Calu3 (cell line): ENCODE data around the gene DPM2. TPM values are rescaled to one million over a fixed set of nuclear protein-coding genes. Genes with fewer than 3 reads are reported as not detected.
A peak's percentile ranks its signal among the peaks of the same experiment; 100 is the strongest.

Experiments used
- BruUV-seq: library from RNA; stranded (reverse); fragments of 400-500 nt; replicated peaks from 2 replicates; lab custom pipeline; 2021; lab: Mats Ljungman, UMichigan
- CTCF ChIA-PET: fragments of 300-600 bp; sonication (Branson Sonifier 250); formaldehyde crosslinking; loops from one replicate; lab custom pipeline; 2022; ENCODE audit warnings: antibody characterized with exemption; lab: Charles Lee
- DNase-seq: peaks from one replicate; pipeline ENCODE4 v3.0.0; 2022
- H3K27ac Mint-ChIP-seq: one replicate; pipeline ENCODE4 v1.8.0; 2022; ENCODE audit warnings: mixed read lengths; ENCODE audit not compliant: unreplicated experiment
- H3K27me3 Mint-ChIP-seq: one replicate; pipeline ENCODE4 v1.8.0; 2022; ENCODE audit warnings: mixed read lengths; ENCODE audit not compliant: unreplicated experiment
- H3K36me3 Mint-ChIP-seq: one replicate; pipeline ENCODE4 v1.8.0; 2022; ENCODE audit warnings: mild to moderate bottlenecking, moderate library complexity, mixed read lengths; ENCODE audit not compliant: insufficient read depth, unreplicated experiment
- H3K4me1 Mint-ChIP-seq: one replicate; pipeline ENCODE4 v1.8.0; 2022; ENCODE audit warnings: mild to moderate bottlenecking, low read depth, mixed read lengths; ENCODE audit not compliant: unreplicated experiment
- H3K4me3 Mint-ChIP-seq: one replicate; pipeline ENCODE4 v1.8.0; 2022; ENCODE audit warnings: mild to moderate bottlenecking, low read depth, moderate library complexity, mixed read lengths; ENCODE audit not compliant: unreplicated experiment
- H3K9me3 Mint-ChIP-seq: one replicate; pipeline ENCODE4 v1.8.0; 2022; ENCODE audit warnings: low read depth, mixed read lengths; ENCODE audit not compliant: unreplicated experiment
- CTCF ChIP-seq: fragments of 200-600 bp; IDR thresholded peaks from one replicate; pipeline ENCODE4 v1.8.0; 2022; ENCODE audit warnings: antibody characterized with exemption; ENCODE audit not compliant: unreplicated experiment
- intact Hi-C: fragments of 100-400 bp; cut with micrococcal nuclease; formaldehyde crosslinking; loops from one replicate; pipeline ENCODE4 v1.10.0; 2022; ENCODE audit not compliant: unreplicated experiment
- total RNA-seq: library from RNA; stranded (reverse); gene quantifications from 2 replicates; pipeline ENCODE4 v1.2.3, GENCODE V29; 2022

The DPM2 gene
- total RNA-seq, 1 experiment from 2014 or later, result 31.5 TPM

- no peak for TF ChIP-seq CTCF
- no TSS peak for BruUV-seq
- CTCF ChIA-PET, result interaction anchor here (0.5 kb wide), 1 partner anchor 65 kb away, joined by 5 read pairs; no protein-coding TSS in a partner anchor
Observed at GRCh38 chr9:127934986-127935385, 2.7 kb downstream of the DPM2 start.

GRCh38 chr9:127934248-127934647, 3.4 kb downstream of the DPM2 start:
- no peak for TF ChIP-seq CTCF
- no peak overlapping the region for H3K4me3 Mint-ChIP-seq

More at GRCh38 chr9:127934986-127935385, 2.7 kb downstream of the DPM2 start:
- H3K9me3 Mint-ChIP-seq, result no peaks in the 10 kb centered on the region
- H3K4me1 Mint-ChIP-seq, result peaks cover 43% of the 10 kb centered on the region
- H3K27me3 Mint-ChIP-seq, result no peaks in the 10 kb centered on the region
- H3K36me3 Mint-ChIP-seq, result peaks cover 61% of the 10 kb centered on the region
- no peak for DNase-seq
- H3K27ac Mint-ChIP-seq, result no peak overlapping the region
- H3K4me3 Mint-ChIP-seq, result peak overlapping the region; percentile 12
- intact Hi-C loops, result no loop called here

GRCh38 chr9:127931092-127931881, 6.4 kb downstream of the DPM2 start:
- H3K36me3 Mint-ChIP-seq, result peaks cover 48% of the 10 kb centered on the region
- H3K4me3 Mint-ChIP-seq, result peak overlapping the region; percentile 70

More at GRCh38 chr9:127934248-127934647, 3.4 kb downstream of the DPM2 start:
- CTCF ChIA-PET, result no interaction called here
- Mint-ChIP-seq H3K36me3 (peaks cover 61% of the 10 kb centered on the region), H3K9me3 (no peaks in the 10 kb centered on the region), H3K27ac (no peak overlapping the region), H3K4me1 (peaks cover 43% of the 10 kb centered on the region), H3K27me3 (no peaks in the 10 kb centered on the region)
- intact Hi-C loops, result no loop called here
- BruUV-seq, result no TSS peak
- no peak for DNase-seq

More at GRCh38 chr9:127931092-127931881, 6.4 kb downstream of the DPM2 start:
- Mint-ChIP-seq H3K4me1 (peaks cover 26% of the 10 kb centered on the region), H3K27me3 (peaks cover 4% of the 10 kb centered on the region), H3K9me3 (no peaks in the 10 kb centered on the region), H3K27ac (peak overlapping the region; percentile 63)
- DNase-seq, result no peak
- intact Hi-C loops, result no loop called here
- no TSS peak for BruUV-seq
- no peak for TF ChIP-seq CTCF
- CTCF ChIA-PET, result interaction anchor here (0.5 kb wide), 1 partner anchor 275 kb away, joined by 3 read pairs; no protein-coding TSS in a partner anchor
